SK-N-SH (cell line): ENCODE results near the gene NMT2.

Source experiments
- CHD2 ChIP-seq: fragments of 150-350 bp; IDR thresholded peaks from 2 replicates; pipeline ENCODE4 v1.6.1; 2018; ENCODE audit warnings: low read length; ENCODE audit not compliant: partially characterized antibody
- ELF1 ChIP-seq: IDR thresholded peaks from 2 replicates; pipeline ENCODE4 v1.4.0; 2012
- EP300 ChIP-seq, 2 experiments: IDR thresholded peaks; 2 replicates each; pipeline versions ENCODE4 v1.4.0 to v1.6.1; 2012; ENCODE audit warnings: borderline replicate concordance in 1 of 2, low read depth in 1 of 2, low read length in 1 of 2
- FOXJ3 ChIP-seq: sonication (generic); formaldehyde crosslinking; IDR thresholded peaks from 2 replicates; pipeline ENCODE4 v1.5.1; 2020; ENCODE audit warnings: mild to moderate bottlenecking, missing genetic modification reagents
- POLR2AphosphoS5 ChIP-seq: IDR thresholded peaks from 2 replicates; pipeline ENCODE4 v1.6.1; 2012; ENCODE audit warnings: low read depth, low read length
- SIN3A ChIP-seq: IDR thresholded peaks from 2 replicates; pipeline ENCODE4 v1.6.1; 2012; ENCODE audit warnings: low read depth, mild to moderate bottlenecking, low read length, moderate library complexity, borderline replicate concordance
- TF ChIP-seq, protein P1 (sequence below): fragments of 200-600 bp; sonication (generic); IDR thresholded peaks from 2 replicates; pipeline ENCODE4 v1.6.1; 2017; ENCODE audit warnings: antibody characterized with exemption, mild to moderate bottlenecking, moderate library complexity
- TF ChIP-seq, protein P2 (sequence below): IDR thresholded peaks from 2 replicates; pipeline ENCODE4 v1.6.1; 2012; ENCODE audit warnings: mild to moderate bottlenecking, low read depth, low read length, moderate library complexity
- TF ChIP-seq, protein P3 (sequence below): IDR thresholded peaks from 2 replicates; pipeline ENCODE4 v1.4.0; 2012; ENCODE audit warnings: low read depth, borderline replicate concordance
- TF ChIP-seq, protein P4 (sequence below): fragments of 150-350 bp; IDR thresholded peaks from 2 replicates; pipeline ENCODE4 v1.6.1; 2017; ENCODE audit warnings: antibody characterized with exemption, low read length, low read depth, borderline replicate concordance
- TF ChIP-seq, protein P5 (sequence below): IDR thresholded peaks from 2 replicates; pipeline ENCODE4 v1.4.0; 2012; ENCODE audit warnings: low read depth

DNA sequence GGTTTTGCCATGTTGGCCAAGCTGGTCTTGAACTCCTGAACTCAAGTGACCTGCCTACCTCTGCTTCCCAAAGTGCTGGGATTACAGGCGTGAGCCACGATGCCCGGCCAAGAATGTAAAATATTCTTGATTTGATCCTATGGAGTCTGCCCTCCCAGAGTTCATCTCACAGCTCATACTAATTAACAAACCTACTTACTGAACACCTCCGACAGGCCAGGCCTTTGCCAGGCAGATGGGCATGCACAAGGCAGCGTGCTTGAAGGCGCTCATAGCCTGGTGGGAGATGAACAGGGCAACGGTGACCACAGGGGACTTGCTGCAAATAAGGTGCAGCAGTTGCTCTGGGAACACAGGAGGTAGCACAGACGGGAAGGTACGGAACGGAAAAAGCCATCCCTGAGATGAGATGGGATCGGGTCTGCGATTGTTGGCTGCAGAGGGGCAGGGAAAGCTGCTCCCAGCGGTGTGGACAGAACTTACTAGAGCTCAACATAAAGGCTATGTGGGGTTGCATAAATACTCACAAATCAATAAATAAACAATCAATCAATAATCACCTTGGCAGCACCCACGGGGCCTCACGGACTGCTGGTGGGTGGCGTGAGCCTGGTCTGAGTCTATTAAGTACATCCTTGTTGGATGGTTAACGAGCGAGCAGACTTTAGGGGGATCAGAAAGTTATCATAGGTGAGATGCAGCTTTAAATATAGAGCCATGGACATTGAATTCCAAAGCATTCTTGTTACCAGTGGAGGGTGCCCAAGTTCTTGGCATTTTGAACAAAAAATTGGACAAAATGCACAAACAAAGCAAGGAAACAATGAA is 84.6 kb downstream of the NMT2 start:
- TF ChIP-seq, protein P1, sequence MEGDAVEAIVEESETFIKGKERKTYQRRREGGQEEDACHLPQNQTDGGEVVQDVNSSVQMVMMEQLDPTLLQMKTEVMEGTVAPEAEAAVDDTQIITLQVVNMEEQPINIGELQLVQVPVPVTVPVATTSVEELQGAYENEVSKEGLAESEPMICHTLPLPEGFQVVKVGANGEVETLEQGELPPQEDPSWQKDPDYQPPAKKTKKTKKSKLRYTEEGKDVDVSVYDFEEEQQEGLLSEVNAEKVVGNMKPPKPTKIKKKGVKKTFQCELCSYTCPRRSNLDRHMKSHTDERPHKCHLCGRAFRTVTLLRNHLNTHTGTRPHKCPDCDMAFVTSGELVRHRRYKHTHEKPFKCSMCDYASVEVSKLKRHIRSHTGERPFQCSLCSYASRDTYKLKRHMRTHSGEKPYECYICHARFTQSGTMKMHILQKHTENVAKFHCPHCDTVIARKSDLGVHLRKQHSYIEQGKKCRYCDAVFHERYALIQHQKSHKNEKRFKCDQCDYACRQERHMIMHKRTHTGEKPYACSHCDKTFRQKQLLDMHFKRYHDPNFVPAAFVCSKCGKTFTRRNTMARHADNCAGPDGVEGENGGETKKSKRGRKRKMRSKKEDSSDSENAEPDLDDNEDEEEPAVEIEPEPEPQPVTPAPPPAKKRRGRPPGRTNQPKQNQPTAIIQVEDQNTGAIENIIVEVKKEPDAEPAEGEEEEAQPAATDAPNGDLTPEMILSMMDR: 0 out of 2 replicates have a peak, but pooled peaks have one; percentile 13
- TF ChIP-seq POLR2AphosphoS5: no peak
- TF ChIP-seq CHD2: no peak
- TF ChIP-seq, protein P2, sequence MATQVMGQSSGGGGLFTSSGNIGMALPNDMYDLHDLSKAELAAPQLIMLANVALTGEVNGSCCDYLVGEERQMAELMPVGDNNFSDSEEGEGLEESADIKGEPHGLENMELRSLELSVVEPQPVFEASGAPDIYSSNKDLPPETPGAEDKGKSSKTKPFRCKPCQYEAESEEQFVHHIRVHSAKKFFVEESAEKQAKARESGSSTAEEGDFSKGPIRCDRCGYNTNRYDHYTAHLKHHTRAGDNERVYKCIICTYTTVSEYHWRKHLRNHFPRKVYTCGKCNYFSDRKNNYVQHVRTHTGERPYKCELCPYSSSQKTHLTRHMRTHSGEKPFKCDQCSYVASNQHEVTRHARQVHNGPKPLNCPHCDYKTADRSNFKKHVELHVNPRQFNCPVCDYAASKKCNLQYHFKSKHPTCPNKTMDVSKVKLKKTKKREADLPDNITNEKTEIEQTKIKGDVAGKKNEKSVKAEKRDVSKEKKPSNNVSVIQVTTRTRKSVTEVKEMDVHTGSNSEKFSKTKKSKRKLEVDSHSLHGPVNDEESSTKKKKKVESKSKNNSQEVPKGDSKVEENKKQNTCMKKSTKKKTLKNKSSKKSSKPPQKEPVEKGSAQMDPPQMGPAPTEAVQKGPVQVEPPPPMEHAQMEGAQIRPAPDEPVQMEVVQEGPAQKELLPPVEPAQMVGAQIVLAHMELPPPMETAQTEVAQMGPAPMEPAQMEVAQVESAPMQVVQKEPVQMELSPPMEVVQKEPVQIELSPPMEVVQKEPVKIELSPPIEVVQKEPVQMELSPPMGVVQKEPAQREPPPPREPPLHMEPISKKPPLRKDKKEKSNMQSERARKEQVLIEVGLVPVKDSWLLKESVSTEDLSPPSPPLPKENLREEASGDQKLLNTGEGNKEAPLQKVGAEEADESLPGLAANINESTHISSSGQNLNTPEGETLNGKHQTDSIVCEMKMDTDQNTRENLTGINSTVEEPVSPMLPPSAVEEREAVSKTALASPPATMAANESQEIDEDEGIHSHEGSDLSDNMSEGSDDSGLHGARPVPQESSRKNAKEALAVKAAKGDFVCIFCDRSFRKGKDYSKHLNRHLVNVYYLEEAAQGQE: no peak
- TF ChIP-seq, protein P3, sequence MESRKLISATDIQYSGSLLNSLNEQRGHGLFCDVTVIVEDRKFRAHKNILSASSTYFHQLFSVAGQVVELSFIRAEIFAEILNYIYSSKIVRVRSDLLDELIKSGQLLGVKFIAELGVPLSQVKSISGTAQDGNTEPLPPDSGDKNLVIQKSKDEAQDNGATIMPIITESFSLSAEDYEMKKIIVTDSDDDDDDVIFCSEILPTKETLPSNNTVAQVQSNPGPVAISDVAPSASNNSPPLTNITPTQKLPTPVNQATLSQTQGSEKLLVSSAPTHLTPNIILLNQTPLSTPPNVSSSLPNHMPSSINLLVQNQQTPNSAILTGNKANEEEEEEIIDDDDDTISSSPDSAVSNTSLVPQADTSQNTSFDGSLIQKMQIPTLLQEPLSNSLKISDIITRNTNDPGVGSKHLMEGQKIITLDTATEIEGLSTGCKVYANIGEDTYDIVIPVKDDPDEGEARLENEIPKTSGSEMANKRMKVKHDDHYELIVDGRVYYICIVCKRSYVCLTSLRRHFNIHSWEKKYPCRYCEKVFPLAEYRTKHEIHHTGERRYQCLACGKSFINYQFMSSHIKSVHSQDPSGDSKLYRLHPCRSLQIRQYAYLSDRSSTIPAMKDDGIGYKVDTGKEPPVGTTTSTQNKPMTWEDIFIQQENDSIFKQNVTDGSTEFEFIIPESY: no peak
- no peak for TF ChIP-seq EP300 (IDR thresholded peaks at IDR 0.05; ENCODE audit: borderline replicate concordance in 1 of 2, low read depth in 1 of 2, low read length in 1 of 2)
- TF ChIP-seq, protein P4, sequence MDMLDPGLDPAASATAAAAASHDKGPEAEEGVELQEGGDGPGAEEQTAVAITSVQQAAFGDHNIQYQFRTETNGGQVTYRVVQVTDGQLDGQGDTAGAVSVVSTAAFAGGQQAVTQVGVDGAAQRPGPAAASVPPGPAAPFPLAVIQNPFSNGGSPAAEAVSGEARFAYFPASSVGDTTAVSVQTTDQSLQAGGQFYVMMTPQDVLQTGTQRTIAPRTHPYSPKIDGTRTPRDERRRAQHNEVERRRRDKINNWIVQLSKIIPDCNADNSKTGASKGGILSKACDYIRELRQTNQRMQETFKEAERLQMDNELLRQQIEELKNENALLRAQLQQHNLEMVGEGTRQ: no peak
- no peak for TF ChIP-seq FOXJ3 (CRISPR knock-in tag)
- no peak for TF ChIP-seq SIN3A
- TF ChIP-seq, protein P5, sequence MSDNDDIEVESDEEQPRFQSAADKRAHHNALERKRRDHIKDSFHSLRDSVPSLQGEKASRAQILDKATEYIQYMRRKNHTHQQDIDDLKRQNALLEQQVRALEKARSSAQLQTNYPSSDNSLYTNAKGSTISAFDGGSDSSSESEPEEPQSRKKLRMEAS: no peak
- TF ChIP-seq ELF1: no peak
